Hepatocyte (in vitro differentiated cells): ENCODE measurements around the gene RBKS.

Experiments
- CTCF ChIP-seq: fragments of 200-600 bp; sonication (generic); IDR thresholded peaks from 2 replicates; pipeline ENCODE4 v1.5.1; 2016; ENCODE audit warnings: antibody characterized with exemption, mild to moderate bottlenecking; ENCODE audit not compliant: poor library complexity
- EZH2 ChIP-seq: fragments of 200-600 bp; sonication (generic); IDR thresholded peaks from 2 replicates; pipeline ENCODE4 v1.6.1; 2016; ENCODE audit warnings: antibody characterized with exemption, mild to moderate bottlenecking, borderline replicate concordance
- EZH2phosphoT487 ChIP-seq: fragments of 200-600 bp; sonication (generic); IDR thresholded peaks from one replicate; pipeline ENCODE4 v1.6.1; 2018; ENCODE audit warnings: antibody characterized with exemption, mild to moderate bottlenecking, low read depth, moderate library complexity; ENCODE audit not compliant: unreplicated experiment, severe bottlenecking

- no peak for TF ChIP-seq CTCF
- no peak for TF ChIP-seq EZH2
- no peak for TF ChIP-seq EZH2phosphoT487
Measured at GRCh38 chr2:27889774-27890145, 427 bp downstream of the RBKS start.
